HepG2 (cell line): ENCODE results near the gene MRPL50. TPM values are rescaled to one million over a fixed set of nuclear protein-coding genes. Genes with fewer than 3 reads are reported as not detected.

ENCODE experiments used
- ARNT ChIP-seq: fragments of 450-650 bp; IDR thresholded peaks from 2 replicates; pipeline ENCODE4 v1.6.1; 2017
- FOXA1 ChIP-seq, 2 experiments: fragments of 450-650 bp in 1 of 2; sonication (generic) in 1 of 2; formaldehyde crosslinking in 1 of 2; IDR thresholded peaks; 2 replicates each; pipeline versions ENCODE4 v1.4.0 to v1.6.1; 2016 to 2020; ENCODE audit warnings: missing genetic modification reagents in 1 of 2
- HDAC2 ChIP-seq: sonication (generic); formaldehyde crosslinking; IDR thresholded peaks from 2 replicates; pipeline ENCODE4 v1.4.0; 2020; ENCODE audit warnings: missing genetic modification reagents
- HNF4A ChIP-seq: sonication (generic); formaldehyde crosslinking; IDR thresholded peaks from 2 replicates; pipeline ENCODE4 v1.4.0; 2020; ENCODE audit warnings: missing genetic modification reagents
- NFYC ChIP-seq: IDR thresholded peaks from 2 replicates; pipeline ENCODE4 v1.6.1; 2016; ENCODE audit warnings: missing genetic modification reagents, missing compliant biosample characterization
- ZKSCAN8 ChIP-seq: IDR thresholded peaks from 2 replicates; pipeline ENCODE4 v1.6.1; 2016; ENCODE audit warnings: borderline replicate concordance, missing genetic modification reagents, missing compliant biosample characterization
- ZNF670 ChIP-seq: sonication (generic); formaldehyde crosslinking; IDR thresholded peaks from 2 replicates; pipeline ENCODE4 v1.8.0; 2022; ENCODE audit warnings: mild to moderate bottlenecking, missing genetic modification reagents, borderline replicate concordance
- ZNF709 ChIP-seq: sonication (generic); formaldehyde crosslinking; IDR thresholded peaks from 2 replicates; pipeline ENCODE4 v1.5.0; 2020; ENCODE audit warnings: mild to moderate bottlenecking, missing genetic modification reagents
- ZNF782 ChIP-seq: sonication (generic); formaldehyde crosslinking; IDR thresholded peaks from 2 replicates; pipeline ENCODE4 v1.4.0; 2020; ENCODE audit warnings: missing genetic modification reagents, mild to moderate bottlenecking, borderline replicate concordance
- polyA plus RNA-seq, 8 experiments: library from polyadenylated mRNA; depleted of rRNA in 3 of 8; stranded (reverse) in 7 of 8; unstranded in 1 of 8; fragments of >200 nt; fragmentation: Illumina TruSeq in 4 of 8; extraction: Trizol in 4 of 8; gene quantifications; 2 replicates each; pipeline versions ENCODE4 v1.2.1 to v1.2.3, GENCODE V29; 2011 to 2016; ENCODE audit warnings: low read depth in 4 of 8, missing spikeins in 1 of 8, mixed read lengths in 1 of 8; ENCODE audit not compliant: insufficient read depth in 1 of 8
- total RNA-seq, 5 experiments: library from RNA; depleted of rRNA; stranded (reverse); fragments of >200 nt; fragmentation: Illumina TruSeq; extraction: Trizol; gene quantifications; 2 replicates each; pipeline ENCODE4 v1.2.3, GENCODE V29; 2016; ENCODE audit warnings: low read depth in 1 of 5
- TF ChIP-seq, protein P1 (sequence below): sonication (generic); formaldehyde crosslinking; IDR thresholded peaks from 2 replicates; pipeline ENCODE4 v1.4.0; 2020; ENCODE audit warnings: missing genetic modification reagents, borderline replicate concordance
- TF ChIP-seq, protein P2 (sequence below): sonication (generic); formaldehyde crosslinking; IDR thresholded peaks from 2 replicates; pipeline ENCODE4 v1.4.0; 2020; ENCODE audit warnings: missing genetic modification reagents; ENCODE audit errors: not compliant biosample characterization
- TF ChIP-seq, protein P3 (sequence below): sonication (generic); formaldehyde crosslinking; IDR thresholded peaks from one replicate; pipeline ENCODE4 v1.5.1; 2020; ENCODE audit warnings: mild to moderate bottlenecking, missing genetic modification reagents; ENCODE audit errors: not compliant biosample characterization
- TF ChIP-seq, protein P4 (sequence below): sonication (generic); formaldehyde crosslinking; IDR thresholded peaks from 2 replicates; pipeline ENCODE4 v1.5.1; 2020; ENCODE audit warnings: mild to moderate bottlenecking, moderate library complexity, missing genetic modification reagents
- TF ChIP-seq, protein P5 (sequence below): sonication (generic); formaldehyde crosslinking; IDR thresholded peaks from 2 replicates; pipeline ENCODE4 v1.5.1; 2020; ENCODE audit warnings: mild to moderate bottlenecking, missing genetic modification reagents, moderate library complexity

Gene MRPL50
- total and polyA plus RNA-seq, 2 of the 13 experiments (the other 11 are each of a cell fraction or from before 2014, with no cell fraction given), result 37.1 to 70.0 TPM

DNA sequence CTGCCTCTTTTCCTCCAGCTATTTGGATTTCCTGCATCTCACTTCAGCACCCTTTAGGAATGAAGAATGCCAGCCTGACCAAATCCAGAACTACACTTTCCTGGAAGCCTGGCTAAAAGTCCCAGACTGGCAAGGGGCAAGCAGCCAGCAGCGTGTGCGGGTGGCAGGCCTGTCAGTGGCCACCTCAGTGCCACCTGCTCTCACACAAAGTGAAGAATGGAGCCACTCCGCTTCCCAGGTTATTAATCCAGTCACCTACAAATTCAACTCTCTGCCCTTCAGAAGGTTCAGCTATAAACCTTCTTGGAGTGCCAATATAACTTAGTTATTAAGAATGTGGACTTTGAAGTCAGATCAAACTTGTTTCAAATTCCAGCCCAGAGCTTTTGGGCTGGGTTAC lies 43.9 kb upstream of the MRPL50 start (continued):
- TF ChIP-seq FOXA1 (IDR thresholded peaks at IDR 0.05) (no peak), FOXA1 (CRISPR knock-in tag; IDR thresholded peaks at IDR 0.05) (no peak), ARNT (no peak), ZKSCAN8 (no peak), ZNF709 (CRISPR knock-in tag) (no peak), ZNF782 (no peak), NFYC (CRISPR knock-in tag) (no peak), HNF4A (CRISPR knock-in tag) (peak; percentile 18; the same call in 1 of the 2 replicates), ZNF670 (CRISPR knock-in tag) (no peak), HDAC2 (no peak)
- TF ChIP-seq, protein P1, sequence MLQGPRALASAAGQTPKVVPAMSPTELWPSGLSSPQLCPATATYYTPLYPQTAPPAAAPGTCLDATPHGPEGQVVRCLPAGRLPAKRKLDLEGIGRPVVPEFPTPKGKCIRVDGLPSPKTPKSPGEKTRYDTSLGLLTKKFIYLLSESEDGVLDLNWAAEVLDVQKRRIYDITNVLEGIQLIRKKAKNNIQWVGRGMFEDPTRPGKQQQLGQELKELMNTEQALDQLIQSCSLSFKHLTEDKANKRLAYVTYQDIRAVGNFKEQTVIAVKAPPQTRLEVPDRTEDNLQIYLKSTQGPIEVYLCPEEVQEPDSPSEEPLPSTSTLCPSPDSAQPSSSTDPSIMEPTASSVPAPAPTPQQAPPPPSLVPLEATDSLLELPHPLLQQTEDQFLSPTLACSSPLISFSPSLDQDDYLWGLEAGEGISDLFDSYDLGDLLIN (CRISPR knock-in tag), result no peak
- TF ChIP-seq, protein P2, sequence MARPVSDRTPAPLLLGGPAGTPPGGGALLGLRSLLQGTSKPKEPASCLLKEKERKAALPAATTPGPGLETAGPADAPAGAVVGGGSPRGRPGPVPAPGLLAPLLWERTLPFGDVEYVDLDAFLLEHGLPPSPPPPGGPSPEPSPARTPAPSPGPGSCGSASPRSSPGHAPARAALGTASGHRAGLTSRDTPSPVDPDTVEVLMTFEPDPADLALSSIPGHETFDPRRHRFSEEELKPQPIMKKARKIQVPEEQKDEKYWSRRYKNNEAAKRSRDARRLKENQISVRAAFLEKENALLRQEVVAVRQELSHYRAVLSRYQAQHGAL (CRISPR knock-in tag), result no peak
- TF ChIP-seq, protein P3, sequence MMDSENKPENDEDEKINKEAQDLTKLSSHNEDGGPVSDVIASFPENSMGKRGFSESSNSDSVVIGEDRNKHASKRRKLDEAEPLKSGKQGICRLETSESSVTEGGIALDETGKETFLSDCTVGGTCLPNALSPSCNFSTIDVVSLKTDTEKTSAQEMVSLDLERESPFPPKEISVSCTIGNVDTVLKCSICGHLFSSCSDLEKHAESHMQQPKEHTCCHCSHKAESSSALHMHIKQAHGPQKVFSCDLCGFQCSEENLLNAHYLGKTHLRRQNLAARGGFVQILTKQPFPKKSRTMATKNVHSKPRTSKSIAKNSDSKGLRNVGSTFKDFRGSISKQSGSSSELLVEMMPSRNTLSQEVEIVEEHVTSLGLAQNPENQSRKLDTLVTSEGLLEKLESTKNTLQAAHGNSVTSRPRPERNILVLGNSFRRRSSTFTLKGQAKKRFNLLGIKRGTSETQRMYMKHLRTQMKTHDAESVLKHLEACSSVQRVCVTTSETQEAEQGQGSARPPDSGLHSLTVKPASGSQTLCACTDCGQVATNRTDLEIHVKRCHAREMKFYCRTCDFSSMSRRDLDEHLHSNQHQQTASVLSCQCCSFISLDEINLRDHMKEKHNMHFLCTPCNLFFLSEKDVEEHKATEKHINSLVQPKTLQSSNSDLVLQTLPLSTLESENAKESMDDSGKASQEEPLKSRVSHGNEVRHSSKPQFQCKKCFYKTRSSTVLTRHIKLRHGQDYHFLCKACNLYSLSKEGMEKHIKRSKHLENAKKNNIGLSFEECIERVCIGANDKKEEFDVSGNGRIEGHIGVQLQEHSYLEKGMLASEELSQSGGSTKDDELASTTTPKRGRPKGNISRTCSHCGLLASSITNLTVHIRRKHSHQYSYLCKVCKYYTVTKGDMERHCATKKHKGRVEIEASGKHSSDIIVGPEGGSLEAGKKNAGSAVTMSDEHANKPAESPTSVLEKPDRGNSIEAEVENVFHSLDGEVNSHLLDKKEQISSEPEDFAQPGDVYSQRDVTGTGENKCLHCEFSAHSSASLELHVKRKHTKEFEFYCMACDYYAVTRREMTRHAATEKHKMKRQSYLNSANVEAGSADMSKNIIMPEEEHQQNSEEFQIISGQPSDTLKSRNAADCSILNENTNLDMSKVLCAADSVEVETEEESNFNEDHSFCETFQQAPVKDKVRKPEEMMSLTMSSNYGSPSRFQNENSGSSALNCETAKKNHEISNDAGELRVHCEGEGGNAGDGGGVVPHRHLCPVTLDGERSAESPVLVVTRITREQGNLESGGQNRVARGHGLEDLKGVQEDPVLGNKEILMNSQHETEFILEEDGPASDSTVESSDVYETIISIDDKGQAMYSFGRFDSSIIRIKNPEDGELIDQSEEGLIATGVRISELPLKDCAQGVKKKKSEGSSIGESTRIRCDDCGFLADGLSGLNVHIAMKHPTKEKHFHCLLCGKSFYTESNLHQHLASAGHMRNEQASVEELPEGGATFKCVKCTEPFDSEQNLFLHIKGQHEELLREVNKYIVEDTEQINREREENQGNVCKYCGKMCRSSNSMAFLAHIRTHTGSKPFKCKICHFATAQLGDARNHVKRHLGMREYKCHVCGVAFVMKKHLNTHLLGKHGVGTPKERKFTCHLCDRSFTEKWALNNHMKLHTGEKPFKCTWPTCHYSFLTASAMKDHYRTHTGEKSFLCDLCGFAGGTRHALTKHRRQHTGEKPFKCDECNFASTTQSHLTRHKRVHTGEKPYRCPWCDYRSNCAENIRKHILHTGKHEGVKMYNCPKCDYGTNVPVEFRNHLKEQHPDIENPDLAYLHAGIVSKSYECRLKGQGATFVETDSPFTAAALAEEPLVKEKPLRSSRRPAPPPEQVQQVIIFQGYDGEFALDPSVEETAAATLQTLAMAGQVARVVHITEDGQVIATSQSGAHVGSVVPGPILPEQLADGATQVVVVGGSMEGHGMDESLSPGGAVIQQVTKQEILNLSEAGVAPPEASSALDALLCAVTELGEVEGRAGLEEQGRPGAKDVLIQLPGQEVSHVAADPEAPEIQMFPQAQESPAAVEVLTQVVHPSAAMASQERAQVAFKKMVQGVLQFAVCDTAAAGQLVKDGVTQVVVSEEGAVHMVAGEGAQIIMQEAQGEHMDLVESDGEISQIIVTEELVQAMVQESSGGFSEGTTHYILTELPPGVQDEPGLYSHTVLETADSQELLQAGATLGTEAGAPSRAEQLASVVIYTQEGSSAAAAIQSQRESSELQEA (CRISPR knock-in tag), result no peak
- TF ChIP-seq, protein P4, sequence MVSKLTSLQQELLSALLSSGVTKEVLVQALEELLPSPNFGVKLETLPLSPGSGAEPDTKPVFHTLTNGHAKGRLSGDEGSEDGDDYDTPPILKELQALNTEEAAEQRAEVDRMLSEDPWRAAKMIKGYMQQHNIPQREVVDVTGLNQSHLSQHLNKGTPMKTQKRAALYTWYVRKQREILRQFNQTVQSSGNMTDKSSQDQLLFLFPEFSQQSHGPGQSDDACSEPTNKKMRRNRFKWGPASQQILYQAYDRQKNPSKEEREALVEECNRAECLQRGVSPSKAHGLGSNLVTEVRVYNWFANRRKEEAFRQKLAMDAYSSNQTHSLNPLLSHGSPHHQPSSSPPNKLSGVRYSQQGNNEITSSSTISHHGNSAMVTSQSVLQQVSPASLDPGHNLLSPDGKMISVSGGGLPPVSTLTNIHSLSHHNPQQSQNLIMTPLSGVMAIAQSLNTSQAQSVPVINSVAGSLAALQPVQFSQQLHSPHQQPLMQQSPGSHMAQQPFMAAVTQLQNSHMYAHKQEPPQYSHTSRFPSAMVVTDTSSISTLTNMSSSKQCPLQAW (CRISPR knock-in tag), result no peak
- TF ChIP-seq, protein P5, sequence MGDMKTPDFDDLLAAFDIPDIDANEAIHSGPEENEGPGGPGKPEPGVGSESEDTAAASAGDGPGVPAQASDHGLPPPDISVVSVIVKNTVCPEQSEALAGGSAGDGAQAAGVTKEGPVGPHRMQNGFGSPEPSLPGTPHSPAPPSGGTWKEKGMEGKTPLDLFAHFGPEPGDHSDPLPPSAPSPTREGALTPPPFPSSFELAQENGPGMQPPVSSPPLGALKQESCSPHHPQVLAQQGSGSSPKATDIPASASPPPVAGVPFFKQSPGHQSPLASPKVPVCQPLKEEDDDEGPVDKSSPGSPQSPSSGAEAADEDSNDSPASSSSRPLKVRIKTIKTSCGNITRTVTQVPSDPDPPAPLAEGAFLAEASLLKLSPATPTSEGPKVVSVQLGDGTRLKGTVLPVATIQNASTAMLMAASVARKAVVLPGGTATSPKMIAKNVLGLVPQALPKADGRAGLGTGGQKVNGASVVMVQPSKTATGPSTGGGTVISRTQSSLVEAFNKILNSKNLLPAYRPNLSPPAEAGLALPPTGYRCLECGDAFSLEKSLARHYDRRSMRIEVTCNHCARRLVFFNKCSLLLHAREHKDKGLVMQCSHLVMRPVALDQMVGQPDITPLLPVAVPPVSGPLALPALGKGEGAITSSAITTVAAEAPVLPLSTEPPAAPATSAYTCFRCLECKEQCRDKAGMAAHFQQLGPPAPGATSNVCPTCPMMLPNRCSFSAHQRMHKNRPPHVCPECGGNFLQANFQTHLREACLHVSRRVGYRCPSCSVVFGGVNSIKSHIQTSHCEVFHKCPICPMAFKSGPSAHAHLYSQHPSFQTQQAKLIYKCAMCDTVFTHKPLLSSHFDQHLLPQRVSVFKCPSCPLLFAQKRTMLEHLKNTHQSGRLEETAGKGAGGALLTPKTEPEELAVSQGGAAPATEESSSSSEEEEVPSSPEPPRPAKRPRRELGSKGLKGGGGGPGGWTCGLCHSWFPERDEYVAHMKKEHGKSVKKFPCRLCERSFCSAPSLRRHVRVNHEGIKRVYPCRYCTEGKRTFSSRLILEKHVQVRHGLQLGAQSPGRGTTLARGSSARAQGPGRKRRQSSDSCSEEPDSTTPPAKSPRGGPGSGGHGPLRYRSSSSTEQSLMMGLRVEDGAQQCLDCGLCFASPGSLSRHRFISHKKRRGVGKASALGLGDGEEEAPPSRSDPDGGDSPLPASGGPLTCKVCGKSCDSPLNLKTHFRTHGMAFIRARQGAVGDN (CRISPR knock-in tag), result peak; percentile 49
